ENCODE data around the gene KMT2E.

KMT2E gene

GRCh38 chr7:105015390-105015965, 1.5 kb downstream of the KMT2E start:
- Histone ChIP-seq H3K4me3 (ENCODE audit: severe bottlenecking) (peak overlapping the region; percentile 59), H3K36me3 (ENCODE audit: low read depth) (peaks cover 16% of the 10 kb centered on the region; the same call in 1 of the 2 replicates), H3K27me3 (ENCODE audit: insufficient read depth, poor library complexity, severe bottlenecking) (no peaks in the 10 kb centered on the region), H3K4me1 (ENCODE audit: insufficient read depth, poor library complexity, severe bottlenecking) (peaks cover 36% of the 10 kb centered on the region), H3K27ac (ENCODE audit: poor library complexity, severe bottlenecking) (peak overlapping the region; percentile 94), H3K9me3 (ENCODE audit: severe bottlenecking) (no peaks in the 10 kb centered on the region)
- DNase-seq (ENCODE audit: low spot score): no peak
- ATAC-seq (ENCODE audit: low read depth): no peak
- no peak for TF ChIP-seq CTCF (IDR thresholded peaks at IDR 0.05; ENCODE audit: poor library complexity, severe bottlenecking)

GRCh38 chr7:105016068-105016708, 2.2 kb downstream of the KMT2E start:
- no peak for ATAC-seq (ENCODE audit: low read depth)
- peak overlapping the region; percentile 94 for H3K27ac ChIP-seq (ENCODE audit: poor library complexity, severe bottlenecking)
- no peak for DNase-seq (ENCODE audit: low spot score)
- peak overlapping the region; percentile 59 for H3K4me3 ChIP-seq (ENCODE audit: severe bottlenecking)
- no peaks in the 10 kb centered on the region for H3K9me3 ChIP-seq (ENCODE audit: severe bottlenecking)
- H3K36me3 ChIP-seq (ENCODE audit: low read depth): peaks cover 18% of the 10 kb centered on the region
- no peak for TF ChIP-seq CTCF (IDR thresholded peaks at IDR 0.05; ENCODE audit: poor library complexity, severe bottlenecking)
- peaks cover 43% of the 10 kb centered on the region for H3K4me1 ChIP-seq (ENCODE audit: insufficient read depth, poor library complexity, severe bottlenecking)
- no peaks in the 10 kb centered on the region for H3K27me3 ChIP-seq (ENCODE audit: insufficient read depth, poor library complexity, severe bottlenecking)

- TF ChIP-seq CTCF (IDR thresholded peaks at IDR 0.05; ENCODE audit: poor library complexity, severe bottlenecking): no peak
- Histone ChIP-seq H3K4me1 (ENCODE audit: insufficient read depth, poor library complexity, severe bottlenecking) (peaks cover 51% of the 10 kb centered on the region), H3K9me3 (ENCODE audit: severe bottlenecking) (no peaks in the 10 kb centered on the region), H3K36me3 (ENCODE audit: low read depth) (peaks cover 21% of the 10 kb centered on the region), H3K4me3 (ENCODE audit: severe bottlenecking) (peak overlapping the region; percentile 59), H3K27me3 (ENCODE audit: insufficient read depth, poor library complexity, severe bottlenecking) (no peaks in the 10 kb centered on the region), H3K27ac (ENCODE audit: poor library complexity, severe bottlenecking) (peak overlapping the region; percentile 94)
- DNase-seq (ENCODE audit: low spot score) (no peak), ATAC-seq (ENCODE audit: low read depth) (no peak)
Observed at GRCh38 chr7:105016709-105017656, 3.0 kb downstream of the KMT2E start.

- no peak for ATAC-seq (ENCODE audit: low read depth)
- Histone ChIP-seq H3K36me3 (ENCODE audit: low read depth) (peaks cover 18% of the 10 kb centered on the region), H3K4me3 (ENCODE audit: severe bottlenecking) (peak overlapping the region; percentile 5), H3K4me1 (ENCODE audit: insufficient read depth, poor library complexity, severe bottlenecking) (peaks cover 57% of the 10 kb centered on the region), H3K27me3 (ENCODE audit: insufficient read depth, poor library complexity, severe bottlenecking) (no peaks in the 10 kb centered on the region), H3K9me3 (ENCODE audit: severe bottlenecking) (no peaks in the 10 kb centered on the region), H3K27ac (ENCODE audit: poor library complexity, severe bottlenecking) (peak overlapping the region; percentile 94)
- no peak for DNase-seq (ENCODE audit: low spot score)
- TF ChIP-seq CTCF (IDR thresholded peaks at IDR 0.05; ENCODE audit: poor library complexity, severe bottlenecking): no peak
Observed at GRCh38 chr7:105017657-105018365, 3.8 kb downstream of the KMT2E start.
